ENCODE results near the gene INAFM1. TPM values are rescaled to one million over a fixed set of nuclear protein-coding genes. Genes with fewer than 3 reads are reported as not detected.

INAFM1 gene
- total RNA-seq, 2 experiments from 2014 or later, result 18.7 to 19.9 TPM

DNA sequence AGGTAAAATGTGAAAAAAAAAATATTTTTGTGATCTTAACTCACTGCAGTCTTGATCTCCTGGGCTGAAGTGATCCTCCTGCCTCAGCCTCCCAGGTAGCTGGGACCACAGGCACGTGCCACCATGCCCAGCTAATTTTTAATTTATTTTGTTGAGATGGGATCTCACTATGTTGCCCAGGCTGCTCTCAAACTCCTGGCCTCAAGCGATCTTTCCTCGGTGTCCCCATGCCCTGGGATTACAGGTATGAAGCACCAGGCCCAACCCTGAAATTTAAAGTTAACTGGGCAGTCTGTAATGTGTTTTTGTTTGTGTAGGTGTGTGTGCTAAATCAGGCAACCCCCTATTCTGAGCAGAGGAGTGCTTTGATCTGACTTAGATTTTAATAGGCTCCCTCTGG, 31.6 kb downstream of the INAFM1 start:
- Mint-ChIP-seq H3K27ac (no peak overlapping the region), H3K27me3 (ENCODE audit: low read depth) (peaks cover 6% of the 10 kb centered on the region), H3K4me3 (no peak overlapping the region), H3K36me3 (ENCODE audit: low read depth) (no peaks in the 10 kb centered on the region), H3K4me1 (ENCODE audit: low read depth) (peaks cover 3% of the 10 kb centered on the region), H3K9me3 (no peaks in the 10 kb centered on the region)
- intact Hi-C loops (cut with micrococcal nuclease), result no loop called here
- CTCF ChIA-PET, result interaction anchor here (1.1 to 2.4 kb wide), 2 partner anchors 11 to 22 kb away, joined by 4 to 7 read pairs; no protein-coding TSS in a partner anchor
- DNase-seq, result no peak

DNA sequence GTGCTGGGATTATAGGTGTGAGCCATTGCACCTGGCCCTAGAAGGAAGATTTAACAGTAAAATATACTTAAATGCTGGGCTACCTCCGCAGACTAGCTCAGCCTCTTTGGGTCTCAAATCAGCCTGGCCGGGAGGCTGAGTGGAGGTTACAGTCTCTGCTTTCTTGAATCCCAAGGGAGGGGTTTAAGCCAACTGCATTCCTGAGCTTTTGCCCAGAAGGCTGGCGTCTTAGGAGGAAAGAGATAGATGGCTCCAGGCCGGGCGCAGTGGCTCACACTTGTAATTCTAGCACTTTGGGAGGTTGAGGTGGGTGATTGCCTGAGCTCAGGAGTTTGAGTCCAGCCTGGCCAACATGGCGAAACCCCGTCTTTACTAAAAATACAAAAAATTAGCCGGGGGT, 34.4 kb downstream of the INAFM1 start:
- H3K27ac Mint-ChIP-seq, result no peak overlapping the region
- no peaks in the 10 kb centered on the region for H3K9me3 Mint-ChIP-seq
- intact Hi-C loops (cut with micrococcal nuclease), result no loop called here
- H3K4me1 Mint-ChIP-seq (ENCODE audit: low read depth), result peaks cover 3% of the 10 kb centered on the region
- no peaks in the 10 kb centered on the region for H3K36me3 Mint-ChIP-seq (ENCODE audit: low read depth)
- H3K27me3 Mint-ChIP-seq (ENCODE audit: low read depth), result peaks cover 6% of the 10 kb centered on the region
- no peak overlapping the region for H3K4me3 Mint-ChIP-seq
- CTCF ChIA-PET, result interaction anchor here (0.6 to 1.4 kb wide), 3 partner anchors 15 to 91 kb away, joined by 3 to 6 read pairs (median 3); no protein-coding TSS in a partner anchor
- no peak for DNase-seq

DNA sequence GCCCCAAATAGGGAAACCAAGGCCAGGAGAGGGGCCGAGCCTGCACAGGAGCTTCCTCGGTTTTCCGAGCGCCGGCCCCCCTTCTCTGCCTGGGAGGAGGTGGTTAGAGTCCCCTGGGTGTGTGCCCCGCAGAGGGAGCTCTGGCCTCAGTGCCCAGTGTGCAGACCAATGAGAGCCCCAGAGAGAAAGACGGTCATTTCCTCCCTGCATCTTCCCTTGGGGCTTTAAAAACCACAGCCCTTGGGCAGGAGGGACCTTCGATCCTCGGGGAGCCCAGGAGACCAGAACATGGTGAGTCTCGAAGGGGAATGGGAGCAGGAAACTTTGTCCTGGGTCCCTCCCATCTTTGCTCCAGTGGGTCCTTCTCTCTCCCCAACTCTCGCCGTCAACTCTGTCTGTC, 34.9 kb downstream of the INAFM1 start, which contains the start of gene C5AR1:
TSS of gene C5AR1 (plus strand) at position 254 of the 400 bp plus-strand sequence. CDS start at position 289, 35 bp downstream.
- intact Hi-C loops (cut with micrococcal nuclease), result no loop called here
- Mint-ChIP-seq H3K4me1 (ENCODE audit: low read depth) (peaks cover 3% of the 10 kb centered on the region), H3K4me3 (no peak within 1 kb of the TSS), H3K27me3 (ENCODE audit: low read depth) (peaks cover 6% of the 10 kb centered on the region), H3K27ac (no peak within 1 kb of the TSS), H3K9me3 (no peaks in the 10 kb centered on the region), H3K36me3 (ENCODE audit: low read depth) (no peaks in the 10 kb centered on the region)
- DNase-seq, result no peak
- CTCF ChIA-PET, result interaction anchor here (0.6 to 1.1 kb wide), 2 partner anchors 82 to 90 kb away, joined by 3 to 6 read pairs; no protein-coding TSS in a partner anchor

DNA sequence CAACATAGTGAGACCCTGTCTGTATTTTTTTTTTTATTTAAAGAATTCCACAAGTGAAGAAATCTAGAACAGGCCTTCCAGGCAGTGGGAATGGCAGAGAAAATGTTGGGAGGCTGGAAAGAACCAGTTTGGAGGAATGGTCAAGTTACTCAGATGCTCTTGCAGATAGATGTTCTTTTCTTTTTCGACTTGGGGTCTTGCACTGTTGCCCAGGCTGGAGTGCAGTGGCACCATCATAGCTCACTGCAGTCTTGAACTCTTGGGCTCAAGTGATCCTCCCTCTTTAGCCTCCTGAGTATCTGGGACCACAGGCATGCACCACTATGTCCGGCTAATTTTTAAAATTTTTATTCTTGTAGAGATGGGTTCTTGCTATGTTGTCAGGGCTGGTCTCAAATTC, 35.6 kb downstream of the INAFM1 start:
- no peak overlapping the region for H3K27ac Mint-ChIP-seq
- peaks cover 1% of the 10 kb centered on the region for H3K4me1 Mint-ChIP-seq (ENCODE audit: low read depth)
- no peaks in the 10 kb centered on the region for H3K9me3 Mint-ChIP-seq
- intact Hi-C loops (cut with micrococcal nuclease), result no loop called here
- H3K27me3 Mint-ChIP-seq (ENCODE audit: low read depth), result peaks cover 8% of the 10 kb centered on the region
- CTCF ChIA-PET, result interaction anchor here (0.7 kb wide), 1 partner anchor 241 kb away, joined by 5 read pairs; no protein-coding TSS in a partner anchor
- no peak for DNase-seq
- H3K36me3 Mint-ChIP-seq (ENCODE audit: low read depth), result no peaks in the 10 kb centered on the region
- no peak overlapping the region for H3K4me3 Mint-ChIP-seq

DNA sequence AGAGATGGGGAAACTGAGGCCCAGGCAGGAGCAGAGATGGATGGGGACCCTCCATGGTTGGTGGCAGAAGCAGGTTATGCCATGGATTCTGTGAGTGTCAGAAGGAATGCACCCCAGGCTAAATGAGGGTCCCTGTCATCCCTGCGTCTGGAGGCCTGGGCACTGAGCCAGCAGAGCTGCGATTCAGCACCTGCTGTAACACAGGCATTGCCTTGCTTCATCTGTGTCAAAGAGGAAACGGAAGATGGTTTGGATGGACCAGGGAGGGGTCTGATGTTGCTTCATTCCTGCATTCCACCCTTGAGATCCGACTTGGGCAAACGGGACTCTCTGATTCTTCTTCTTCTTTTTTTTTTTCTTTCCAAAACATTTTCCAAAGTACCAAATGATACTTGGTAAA, 36.1 kb downstream of the INAFM1 start:
- Mint-ChIP-seq H3K4me3 (no peak overlapping the region), H3K9me3 (no peaks in the 10 kb centered on the region), H3K4me1 (ENCODE audit: low read depth) (peaks cover 3% of the 10 kb centered on the region), H3K27me3 (ENCODE audit: low read depth) (peaks cover 9% of the 10 kb centered on the region), H3K36me3 (ENCODE audit: low read depth) (no peaks in the 10 kb centered on the region), H3K27ac (no peak overlapping the region)
- no peak for DNase-seq
- CTCF ChIA-PET, result interaction anchor here (0.7 kb wide), 1 partner anchor 240 kb away, joined by 5 read pairs; no protein-coding TSS in a partner anchor
- intact Hi-C loops (cut with micrococcal nuclease), result no loop called here

DNA sequence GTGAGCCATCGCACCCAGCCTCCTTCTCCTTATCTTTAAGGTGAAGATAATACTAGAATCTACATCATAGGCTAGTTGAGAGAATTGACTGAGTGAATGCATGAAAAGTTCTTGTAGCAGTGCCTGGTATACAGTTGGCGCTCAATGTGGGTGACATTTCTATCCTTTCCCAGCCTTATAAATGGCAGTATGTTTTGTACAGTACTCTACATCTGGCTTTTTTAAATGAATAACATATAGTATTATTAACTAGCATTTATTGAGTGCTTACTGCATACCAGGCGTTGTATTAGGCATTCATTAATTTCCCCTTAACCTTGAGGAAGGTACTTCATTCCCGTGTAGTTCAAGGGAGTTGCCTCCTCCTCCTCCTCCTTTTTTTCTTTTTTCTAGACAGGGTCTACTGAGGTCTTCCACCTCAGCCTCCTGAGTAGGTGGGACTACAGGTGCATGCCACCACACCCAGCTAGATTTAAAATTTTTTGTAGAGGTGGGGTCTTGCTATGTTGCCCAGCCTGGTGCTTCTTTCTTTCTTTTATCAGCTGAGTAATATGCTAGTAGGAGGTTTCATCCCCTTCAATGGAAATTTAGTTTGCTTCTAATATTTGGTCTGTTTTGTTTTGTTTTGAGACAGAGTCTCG, 37.8 kb downstream of the INAFM1 start:
- Mint-ChIP-seq H3K9me3 (no peaks in the 10 kb centered on the region), H3K27ac (no peak overlapping the region), H3K4me3 (no peak overlapping the region), H3K27me3 (ENCODE audit: low read depth) (peaks cover 13% of the 10 kb centered on the region), H3K4me1 (ENCODE audit: low read depth) (peaks cover 3% of the 10 kb centered on the region), H3K36me3 (ENCODE audit: low read depth) (no peaks in the 10 kb centered on the region)
- intact Hi-C loops (cut with micrococcal nuclease), result no loop called here
- DNase-seq, result no peak
- CTCF ChIA-PET, result no interaction called here

DNA sequence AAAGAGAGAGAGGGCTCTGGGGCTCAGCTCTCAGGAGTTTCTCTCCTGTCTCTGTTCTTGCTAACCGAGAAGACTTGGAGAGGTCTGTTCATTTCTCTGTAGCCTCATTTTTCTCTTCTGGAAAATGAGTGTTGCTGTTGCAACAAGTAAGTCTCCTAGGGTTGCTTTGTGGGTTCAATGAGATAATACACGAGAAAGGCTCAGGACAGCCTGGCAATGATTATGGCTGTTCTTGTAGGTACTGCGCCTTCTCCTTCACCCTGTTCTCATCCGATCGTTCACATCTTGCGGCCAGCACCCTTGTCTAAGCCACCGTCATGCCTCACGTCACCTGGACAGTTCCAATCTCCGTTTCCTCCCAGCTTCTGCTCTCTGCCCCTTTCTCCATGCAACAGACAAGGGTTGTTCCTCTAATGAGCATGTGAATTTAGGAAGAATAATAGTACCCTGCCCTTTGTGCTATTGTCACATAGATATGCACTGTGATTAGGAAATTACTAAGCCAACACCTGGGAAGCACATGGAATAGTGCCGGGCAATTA, 39.1 kb downstream of the INAFM1 start:
- no peaks in the 10 kb centered on the region for H3K36me3 Mint-ChIP-seq (ENCODE audit: low read depth)
- intact Hi-C loops (cut with micrococcal nuclease), result loop anchor here (2.0 kb wide), 1 partner anchor 35 kb away; the partner anchor contains the start of gene DHX34
- peaks cover 14% of the 10 kb centered on the region for H3K27me3 Mint-ChIP-seq (ENCODE audit: low read depth)
- DNase-seq, result no peak
- peaks cover 3% of the 10 kb centered on the region for H3K4me1 Mint-ChIP-seq (ENCODE audit: low read depth)
- CTCF ChIA-PET, result no interaction called here
- no peaks in the 10 kb centered on the region for H3K9me3 Mint-ChIP-seq
- H3K4me3 Mint-ChIP-seq, result no peak overlapping the region
- no peak overlapping the region for H3K27ac Mint-ChIP-seq

DNA sequence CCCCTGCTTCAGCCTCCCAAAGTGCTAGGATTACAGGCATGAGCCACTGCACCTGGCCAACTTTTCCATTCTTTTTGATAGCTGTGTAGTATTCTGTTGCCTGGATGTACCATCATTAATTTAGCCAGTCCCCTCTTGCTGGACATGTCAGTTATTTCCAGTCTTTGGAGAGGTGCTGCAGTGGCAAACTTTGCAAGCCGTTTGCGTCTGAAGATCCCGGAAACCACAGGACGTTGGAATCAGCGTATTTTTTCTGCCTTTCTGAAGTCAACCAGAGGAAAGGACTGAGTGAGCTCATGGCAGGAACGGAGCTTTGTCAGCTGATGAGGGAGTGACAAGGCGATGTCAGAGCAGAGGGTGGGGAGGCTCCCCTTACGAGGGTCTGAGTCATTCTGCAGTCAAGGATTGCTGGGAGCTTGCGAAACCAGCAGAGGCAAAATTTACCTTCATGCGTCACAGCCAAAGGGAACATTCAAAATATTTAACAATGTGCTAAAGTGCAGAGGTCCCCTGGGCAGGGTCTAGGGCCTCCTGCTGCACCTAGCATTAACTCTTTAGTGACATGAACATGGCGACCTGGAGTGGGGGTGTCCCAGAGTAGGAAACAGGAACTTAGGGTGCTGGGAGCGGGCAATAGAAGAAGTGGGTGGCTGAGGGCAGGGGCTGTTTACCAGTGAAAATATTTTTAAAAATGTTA, 40.6 kb downstream of the INAFM1 start:
- intact Hi-C loops (cut with micrococcal nuclease), result loop anchor here (1.0 to 2.0 kb wide), 2 partner anchors 31 to 34 kb away; partner anchors contain the start of gene DHX34
- peak; percentile 63 for DNase-seq
- H3K27me3 Mint-ChIP-seq (ENCODE audit: low read depth), result peaks cover 15% of the 10 kb centered on the region
- no peaks in the 10 kb centered on the region for H3K9me3 Mint-ChIP-seq
- CTCF ChIA-PET, result interaction anchor here (2.1 kb wide), 1 partner anchor 34 kb away, joined by 6 read pairs; the partner anchor contains the start of gene DHX34
- peaks cover 3% of the 10 kb centered on the region for H3K4me1 Mint-ChIP-seq (ENCODE audit: low read depth)
- H3K36me3 Mint-ChIP-seq (ENCODE audit: low read depth), result no peaks in the 10 kb centered on the region
- H3K4me3 Mint-ChIP-seq, result no peak overlapping the region
- no peak overlapping the region for H3K27ac Mint-ChIP-seq

DNA sequence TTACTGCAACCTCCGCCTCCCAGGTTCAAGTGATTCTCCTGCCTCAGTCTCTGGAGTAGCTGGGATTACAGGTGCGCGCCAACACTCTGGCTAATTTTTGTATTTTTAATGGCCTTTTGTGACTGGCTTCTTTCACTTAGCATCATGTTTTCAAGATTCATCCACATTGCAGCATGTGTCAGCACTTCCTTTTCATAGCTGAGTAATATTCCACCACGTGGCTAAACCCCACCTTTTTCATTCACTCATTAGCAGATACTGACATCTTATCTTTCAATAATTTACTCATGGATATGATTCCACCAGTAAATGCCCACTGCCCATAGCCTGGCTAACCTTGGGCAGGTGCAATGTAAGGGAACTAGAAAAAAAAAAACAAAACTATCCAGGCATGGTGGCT, 41.8 kb downstream of the INAFM1 start:
- CTCF ChIA-PET, result interaction anchor here (1.9 to 2.1 kb wide), 2 partner anchors 11 to 32 kb away, joined by 6 to 7 read pairs; partner anchors contain the start of gene DHX34
- no peak for DNase-seq
- Mint-ChIP-seq H3K4me3 (no peak overlapping the region), H3K4me1 (ENCODE audit: low read depth) (peaks cover 3% of the 10 kb centered on the region), H3K27ac (no peak overlapping the region), H3K36me3 (ENCODE audit: low read depth) (no peaks in the 10 kb centered on the region), H3K9me3 (no peaks in the 10 kb centered on the region), H3K27me3 (ENCODE audit: low read depth) (peaks cover 20% of the 10 kb centered on the region)
- intact Hi-C loops (cut with micrococcal nuclease), result no loop called here

DNA sequence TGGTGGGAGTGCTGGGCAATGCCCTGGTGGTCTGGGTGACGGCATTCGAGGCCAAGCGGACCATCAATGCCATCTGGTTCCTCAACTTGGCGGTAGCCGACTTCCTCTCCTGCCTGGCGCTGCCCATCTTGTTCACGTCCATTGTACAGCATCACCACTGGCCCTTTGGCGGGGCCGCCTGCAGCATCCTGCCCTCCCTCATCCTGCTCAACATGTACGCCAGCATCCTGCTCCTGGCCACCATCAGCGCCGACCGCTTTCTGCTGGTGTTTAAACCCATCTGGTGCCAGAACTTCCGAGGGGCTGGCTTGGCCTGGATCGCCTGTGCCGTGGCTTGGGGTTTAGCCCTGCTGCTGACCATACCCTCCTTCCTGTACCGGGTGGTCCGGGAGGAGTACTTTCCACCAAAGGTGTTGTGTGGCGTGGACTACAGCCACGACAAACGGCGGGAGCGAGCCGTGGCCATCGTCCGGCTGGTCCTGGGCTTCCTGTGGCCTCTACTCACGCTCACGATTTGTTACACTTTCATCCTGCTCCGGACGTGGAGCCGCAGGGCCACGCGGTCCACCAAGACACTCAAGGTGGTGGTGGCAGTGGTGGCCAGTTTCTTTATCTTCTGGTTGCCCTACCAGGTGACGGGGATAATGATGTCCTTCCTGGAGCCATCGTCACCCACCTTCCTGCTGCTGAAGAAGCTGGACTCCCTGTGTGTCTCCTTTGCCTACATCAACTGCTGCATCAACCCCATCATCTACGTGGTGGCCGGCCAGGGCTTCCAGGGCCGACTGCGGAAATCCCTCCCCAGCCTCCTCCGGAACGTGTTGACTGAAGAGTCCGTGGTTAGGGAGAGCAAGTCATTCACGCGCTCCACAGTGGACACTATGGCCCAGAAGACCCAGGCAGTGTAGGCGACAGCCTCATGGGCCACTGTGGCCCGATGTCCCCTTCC, 45.5 kb downstream of the INAFM1 start:
- Mint-ChIP-seq H3K27ac (no peak overlapping the region), H3K36me3 (ENCODE audit: low read depth) (no peaks in the 10 kb centered on the region), H3K4me1 (ENCODE audit: low read depth) (peaks cover 3% of the 10 kb centered on the region), H3K4me3 (no peak overlapping the region), H3K9me3 (no peaks in the 10 kb centered on the region), H3K27me3 (ENCODE audit: low read depth) (peaks cover 26% of the 10 kb centered on the region)
- no peak for DNase-seq
- CTCF ChIA-PET, result no interaction called here
- intact Hi-C loops (cut with micrococcal nuclease), result no loop called here

DNA sequence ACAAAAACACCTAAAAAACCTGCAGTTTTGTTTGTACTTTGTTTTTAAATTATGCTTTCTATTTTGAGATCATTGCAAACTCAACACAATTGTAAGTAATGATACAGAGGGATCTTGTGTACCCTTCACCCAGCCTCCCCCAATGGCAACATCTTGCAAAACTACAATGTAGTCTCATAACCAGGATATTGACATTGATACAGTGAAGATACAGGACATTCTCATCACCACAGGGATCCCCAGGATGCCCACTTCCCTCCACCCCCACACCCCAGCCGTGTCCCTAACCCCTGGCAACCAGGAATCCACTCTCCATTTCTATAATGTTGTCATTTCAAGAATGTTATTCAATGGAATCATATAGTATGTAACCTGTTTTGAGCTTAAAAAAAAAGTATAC, 46.9 kb downstream of the INAFM1 start:
- DNase-seq, result no peak
- Mint-ChIP-seq H3K4me1 (ENCODE audit: low read depth) (no peaks in the 10 kb centered on the region), H3K9me3 (no peaks in the 10 kb centered on the region), H3K36me3 (ENCODE audit: low read depth) (no peaks in the 10 kb centered on the region), H3K27me3 (ENCODE audit: low read depth) (peaks cover 20% of the 10 kb centered on the region), H3K27ac (no peak overlapping the region), H3K4me3 (no peak overlapping the region)
- intact Hi-C loops (cut with micrococcal nuclease), result no loop called here
- CTCF ChIA-PET, result interaction anchor here (0.6 kb wide), 1 partner anchor 70 kb away, joined by 3 read pairs; no protein-coding TSS in a partner anchor

All from activated naive CD4-positive, alpha-beta T cell treated with anti-CD3 and anti-CD28 coated beads for 36 hours (primary cell).